SJSA1 (cell line): Measurements from ENCODE around the gene TRANK1. TPM values are rescaled to one million over a fixed set of nuclear protein-coding genes. Genes with fewer than 3 reads are reported as not detected.

Source experiments
- DNase-seq, 2 experiments: peaks; one replicate each; pipeline ENCODE4 v3.0.0-alpha.2; 2015 to 2020; ENCODE audit warnings: low spot score in 2 of 2, low read depth in 1 of 2
- H3K27ac ChIP-seq: fragments of 250-450 bp; sonication (Bioruptor Pico); 2 replicates; pipeline ENCODE4 v1.5.1; 2020; ENCODE audit warnings: mild to moderate bottlenecking, moderate library complexity
- H3K27me3 ChIP-seq: fragments of 250-450 bp; sonication (Bioruptor Pico); replicated peaks from 2 replicates; pipeline ENCODE4 v1.5.1; 2020; ENCODE audit warnings: mild to moderate bottlenecking, moderate library complexity
- H3K36me3 ChIP-seq: fragments of 250-450 bp; sonication (Bioruptor Pico); 2 replicates; pipeline ENCODE4 v1.5.1; 2020; ENCODE audit warnings: mild to moderate bottlenecking
- H3K4me1 ChIP-seq: fragments of 250-450 bp; sonication (Bioruptor Pico); replicated peaks from 2 replicates; pipeline ENCODE4 v1.6.1; 2021; ENCODE audit warnings: mild to moderate bottlenecking
- H3K4me3 ChIP-seq: fragments of 250-450 bp; sonication (Bioruptor Pico); 2 replicates; pipeline ENCODE4 v1.5.1; 2020; ENCODE audit warnings: mild to moderate bottlenecking
- H3K9me3 ChIP-seq: fragments of 250-450 bp; sonication (Bioruptor Pico); replicated peaks from 2 replicates; pipeline ENCODE4 v1.5.1; 2020; ENCODE audit warnings: mild to moderate bottlenecking
- total RNA-seq: library from RNA; depleted of rRNA; stranded (reverse); fragments of >200 nt; shearing (Covaris generic); gene quantifications from 2 replicates; pipeline ENCODE4 v1.2.3, GENCODE V29; 2014

The TRANK1 gene
- total RNA-seq, 1 experiment from 2014 or later = 2.4 TPM

DNA sequence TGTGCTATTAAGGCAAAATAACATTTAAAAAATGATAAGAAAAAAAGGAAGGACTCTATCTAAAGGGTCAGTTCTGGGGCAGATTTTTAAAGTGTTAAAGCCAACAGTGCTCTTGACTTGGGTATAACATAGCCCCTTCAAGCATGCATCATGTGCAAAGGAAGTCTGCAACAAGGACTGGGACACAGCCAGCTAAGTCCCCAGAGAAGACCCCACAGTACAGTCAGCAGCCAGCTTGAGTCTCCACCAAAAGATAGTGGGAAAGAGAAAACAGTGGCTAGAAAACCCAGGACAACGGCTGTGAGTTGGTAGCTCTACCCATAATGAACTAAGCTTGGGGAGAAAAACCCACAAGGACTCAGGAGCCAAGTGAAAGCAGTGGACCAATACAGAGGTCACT is 94.1 kb downstream of the TRANK1 start:
- Histone ChIP-seq H3K36me3 (no peaks in the 10 kb centered on the region), H3K4me1 (no peaks in the 10 kb centered on the region), H3K9me3 (no peaks in the 10 kb centered on the region), H3K27ac (no peak overlapping the region), H3K27me3 (no peaks in the 10 kb centered on the region), H3K4me3 (no peak overlapping the region)
- DNase-seq = no peak

DNA sequence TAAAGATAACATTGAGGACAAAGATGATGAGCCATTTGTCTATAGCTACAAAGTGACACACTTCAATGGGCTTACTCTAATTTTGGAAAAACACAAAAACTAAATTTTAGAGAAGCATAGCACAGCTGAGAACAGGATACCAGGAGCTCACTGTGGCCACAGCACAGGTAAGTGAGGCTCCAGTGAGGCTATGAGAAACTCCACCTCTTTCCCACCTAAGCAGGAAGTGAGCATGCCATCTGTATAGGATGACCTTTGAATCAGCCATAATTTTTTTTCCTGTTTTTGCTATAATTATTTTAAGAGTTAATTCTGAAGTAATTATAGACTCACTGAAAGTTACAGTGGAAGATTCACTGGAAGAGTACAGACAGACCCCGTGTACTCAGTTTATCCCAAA is 98.4 kb downstream of the TRANK1 start:
- Histone ChIP-seq H3K27ac (no peak overlapping the region), H3K9me3 (no peaks in the 10 kb centered on the region), H3K4me1 (no peaks in the 10 kb centered on the region), H3K36me3 (no peaks in the 10 kb centered on the region), H3K4me3 (no peak overlapping the region), H3K27me3 (no peaks in the 10 kb centered on the region)
- DNase-seq = no peak

DNA sequence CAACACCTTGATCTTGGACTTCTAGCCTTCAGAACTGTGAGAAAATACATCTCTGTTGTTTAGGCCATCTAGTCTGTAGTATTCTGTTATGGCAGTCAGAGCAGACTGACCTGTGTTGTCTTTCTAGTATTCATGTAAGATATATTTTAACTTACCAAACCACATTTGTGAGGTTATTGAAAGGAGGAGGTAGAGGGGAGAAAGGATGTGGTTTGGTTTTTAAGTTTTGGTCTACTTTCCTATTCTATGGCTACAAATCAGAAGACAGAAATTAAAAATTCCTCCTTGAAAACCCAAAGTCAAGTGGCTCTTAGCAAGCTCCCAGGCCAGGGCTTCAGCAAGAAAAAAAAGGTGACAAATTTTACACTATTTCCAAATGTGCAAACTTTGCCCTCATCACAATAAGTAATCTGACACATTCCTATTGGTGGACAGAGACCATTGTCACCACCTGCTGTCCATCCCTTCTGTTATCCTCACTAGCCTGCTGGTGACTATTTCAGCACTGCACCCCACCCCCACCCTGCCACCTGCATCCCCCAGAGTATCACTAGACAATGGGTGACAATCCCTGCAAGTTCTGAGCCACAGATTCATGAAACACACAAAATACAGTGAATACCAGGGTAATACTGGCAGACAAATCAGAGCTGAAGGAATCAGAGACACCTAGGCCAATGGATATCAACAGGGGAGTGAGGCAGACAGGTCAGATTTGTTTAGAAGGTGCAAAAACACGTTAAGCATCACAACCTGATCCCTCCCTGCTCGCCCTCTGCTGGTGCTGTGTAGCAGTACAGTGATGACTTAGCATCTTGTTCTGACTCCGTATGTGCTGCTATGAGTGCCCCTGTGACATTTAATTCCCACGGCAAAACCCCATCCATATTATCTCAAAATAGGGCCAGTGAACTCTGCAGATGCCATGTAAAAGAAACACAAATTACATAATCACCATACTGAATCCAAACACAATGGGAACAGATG is 101.5 kb downstream of the TRANK1 start:
- Histone ChIP-seq H3K27me3 (no peaks in the 10 kb centered on the region), H3K36me3 (no peaks in the 10 kb centered on the region), H3K9me3 (no peaks in the 10 kb centered on the region), H3K27ac (no peak overlapping the region), H3K4me1 (no peaks in the 10 kb centered on the region), H3K4me3 (no peak overlapping the region)
- no peak for DNase-seq

DNA sequence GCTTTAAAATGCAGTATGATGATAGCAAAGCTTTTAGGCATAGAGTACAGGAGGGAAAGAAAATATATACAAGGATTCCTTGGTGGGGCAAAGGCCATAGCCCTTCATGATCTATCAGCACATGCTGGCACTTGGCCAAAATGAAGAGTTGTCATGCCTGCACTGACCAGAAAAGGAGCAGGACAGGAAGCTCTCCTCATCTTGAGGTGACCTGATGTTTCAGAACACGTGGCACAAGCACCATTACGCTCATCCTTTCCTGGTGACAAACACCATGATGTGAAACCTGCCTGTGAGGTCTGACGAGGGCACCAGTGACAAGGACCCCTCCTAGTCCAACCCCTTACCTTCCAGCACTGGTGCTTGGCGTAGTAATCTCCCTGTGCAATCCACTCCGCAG is 102.6 kb downstream of the TRANK1 start:
- H3K4me3 ChIP-seq = no peak overlapping the region
- no peak for DNase-seq
- no peaks in the 10 kb centered on the region for H3K36me3 ChIP-seq
- no peak overlapping the region for H3K27ac ChIP-seq
- H3K27me3 ChIP-seq = no peaks in the 10 kb centered on the region
- no peaks in the 10 kb centered on the region for H3K4me1 ChIP-seq
- no peaks in the 10 kb centered on the region for H3K9me3 ChIP-seq

DNA sequence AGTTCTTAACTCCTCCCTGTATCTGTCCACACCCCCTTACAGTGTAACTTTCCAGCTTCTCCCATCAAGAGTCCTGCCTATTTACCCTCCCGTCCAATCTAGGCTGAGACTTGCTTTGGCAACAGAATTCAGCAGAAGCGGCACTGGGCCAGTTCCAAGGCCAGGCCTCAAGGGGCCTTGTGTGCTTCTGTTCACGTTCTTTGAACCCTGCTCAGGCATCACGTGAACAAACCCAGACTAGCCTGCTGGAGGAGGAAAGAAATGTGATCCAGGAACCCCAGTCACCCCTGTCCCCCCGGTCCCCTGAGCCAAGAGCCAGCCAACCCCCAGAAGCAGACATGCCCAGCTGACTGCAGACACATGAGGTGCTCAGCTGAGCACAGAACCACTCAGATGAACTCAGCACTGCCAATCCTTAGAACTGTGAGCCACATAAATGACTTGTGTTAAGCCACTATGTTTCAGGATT is 104.4 kb downstream of the TRANK1 start:
- H3K27ac ChIP-seq = no peak overlapping the region
- H3K4me1 ChIP-seq = no peaks in the 10 kb centered on the region
- no peaks in the 10 kb centered on the region for H3K27me3 ChIP-seq
- no peaks in the 10 kb centered on the region for H3K36me3 ChIP-seq
- H3K9me3 ChIP-seq = no peaks in the 10 kb centered on the region
- no peak for DNase-seq
- no peak overlapping the region for H3K4me3 ChIP-seq

DNA sequence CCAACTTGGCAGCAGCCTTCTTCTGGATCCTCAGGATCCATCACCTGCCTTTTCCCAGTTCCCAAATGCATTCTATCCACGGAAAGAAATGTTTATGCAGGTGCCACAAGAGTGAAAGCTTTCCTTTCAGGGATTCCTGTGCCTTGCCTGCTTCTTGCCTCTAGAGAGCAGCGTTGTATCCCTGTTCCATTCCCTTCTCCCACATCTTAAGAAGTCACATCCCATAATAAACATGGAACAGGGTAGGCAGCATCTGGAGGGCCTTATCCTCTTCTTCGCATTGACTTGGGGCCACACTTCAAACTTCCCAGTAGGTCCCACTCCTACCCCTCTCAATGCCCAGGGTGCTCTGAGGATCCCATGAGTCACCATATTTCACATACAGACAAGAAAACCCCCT is 107.8 kb downstream of the TRANK1 start:
- Histone ChIP-seq H3K4me3 (no peak overlapping the region), H3K27me3 (no peaks in the 10 kb centered on the region), H3K4me1 (no peaks in the 10 kb centered on the region), H3K9me3 (no peaks in the 10 kb centered on the region), H3K27ac (no peak overlapping the region), H3K36me3 (no peaks in the 10 kb centered on the region)
- no peak for DNase-seq

DNA sequence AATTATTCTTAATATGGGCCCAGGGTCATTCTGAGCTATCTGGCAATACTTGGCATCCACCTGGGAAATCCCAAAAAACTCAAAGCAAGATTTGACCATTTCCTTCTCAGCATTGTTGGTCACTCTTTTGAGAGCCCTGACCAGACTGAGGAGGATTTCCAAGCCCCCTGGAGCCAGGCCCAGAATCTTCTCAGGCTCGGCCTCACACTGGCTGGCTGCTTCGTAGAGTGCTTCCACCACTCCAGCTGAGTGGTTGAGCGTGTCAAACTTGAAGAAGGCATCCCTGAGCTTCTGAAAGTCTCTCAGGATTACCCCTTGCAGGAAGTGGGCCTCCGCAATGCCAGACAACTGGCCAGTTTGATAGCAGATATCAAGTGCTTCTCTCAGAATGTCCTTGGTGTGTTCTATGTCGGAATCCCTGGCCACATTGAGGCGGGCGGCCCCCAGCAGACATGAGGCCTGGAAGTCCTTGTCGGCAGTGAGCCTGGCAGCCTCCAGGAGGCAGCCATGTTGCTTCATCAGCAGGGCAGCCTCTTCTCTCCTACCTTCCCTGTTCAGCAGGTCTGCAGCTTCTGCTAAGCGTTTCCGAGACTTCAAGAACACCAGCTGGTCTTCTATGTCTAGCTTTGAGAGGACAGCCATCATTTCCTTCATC is 111.6 kb downstream of the TRANK1 start:
- Histone ChIP-seq H3K4me1 (no peaks in the 10 kb centered on the region), H3K9me3 (no peaks in the 10 kb centered on the region), H3K4me3 (no peak overlapping the region), H3K36me3 (no peaks in the 10 kb centered on the region), H3K27ac (no peak overlapping the region), H3K27me3 (no peaks in the 10 kb centered on the region)
- no peak for DNase-seq

DNA sequence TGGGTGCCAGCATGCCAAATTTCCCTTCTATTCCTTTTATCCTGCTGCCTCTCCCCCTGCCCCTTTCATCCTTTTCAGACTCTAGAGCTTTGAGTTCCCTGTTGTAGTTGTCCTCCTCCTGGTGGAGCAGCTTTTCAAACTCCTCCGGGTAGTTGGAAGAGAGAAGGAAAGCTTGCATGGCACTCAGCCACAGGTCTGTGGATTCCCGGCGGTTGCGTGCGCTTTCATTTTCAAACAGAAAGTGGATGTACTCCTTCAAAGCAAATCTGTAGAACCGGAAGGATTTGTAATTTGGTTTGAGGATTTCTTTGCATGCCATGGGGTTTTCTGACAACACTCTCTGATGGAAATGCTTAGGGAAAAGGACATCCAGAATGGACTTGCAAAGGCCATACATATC is 112.4 kb downstream of the TRANK1 start:
- no peak overlapping the region for H3K4me3 ChIP-seq
- no peaks in the 10 kb centered on the region for H3K9me3 ChIP-seq
- no peak overlapping the region for H3K27ac ChIP-seq
- DNase-seq = no peak
- no peaks in the 10 kb centered on the region for H3K27me3 ChIP-seq
- no peaks in the 10 kb centered on the region for H3K4me1 ChIP-seq
- H3K36me3 ChIP-seq = no peaks in the 10 kb centered on the region

DNA sequence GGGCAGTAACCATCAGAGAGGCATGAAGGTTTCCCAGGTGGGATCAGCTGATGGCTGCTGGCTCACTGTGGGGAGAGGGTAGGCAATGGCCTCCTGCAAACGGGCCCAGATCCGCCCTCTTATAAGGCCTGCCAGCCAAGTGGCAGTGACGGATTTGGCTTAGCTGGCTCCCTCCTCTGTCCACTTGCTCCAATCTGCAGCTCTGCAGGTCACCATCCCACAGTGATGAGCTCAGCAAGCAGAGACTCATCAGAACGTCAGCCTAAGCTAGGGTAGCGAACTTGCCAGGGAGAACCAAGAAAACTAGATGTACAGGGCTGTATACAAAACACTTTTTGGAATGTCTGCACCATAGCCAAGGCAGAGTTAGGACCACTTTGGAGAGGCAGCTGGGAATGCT is 117.7 kb downstream of the TRANK1 start:
- Histone ChIP-seq H3K27ac (no peak overlapping the region), H3K9me3 (no peaks in the 10 kb centered on the region)
- no peak for DNase-seq

DNA sequence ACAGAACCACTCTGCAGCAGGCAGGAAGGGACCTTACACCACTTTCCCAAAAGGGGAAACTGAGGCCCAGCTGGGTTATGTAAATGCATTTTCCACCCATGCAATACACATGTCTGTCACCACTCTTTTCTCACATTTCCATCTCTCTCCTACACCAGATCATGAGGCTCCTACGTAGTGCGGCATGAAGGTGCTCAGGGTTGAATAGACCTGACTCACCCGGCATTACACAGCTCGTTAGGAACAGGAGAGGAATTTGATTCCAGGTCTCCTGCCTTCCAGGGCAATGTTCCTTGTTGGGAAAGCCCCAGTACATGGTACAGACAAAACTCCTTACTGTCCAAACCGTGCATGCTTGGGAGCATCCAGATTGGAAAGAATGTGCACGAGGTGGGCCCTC is 118.6 kb downstream of the TRANK1 start:
- Histone ChIP-seq H3K27me3 (no peaks in the 10 kb centered on the region), H3K36me3 (no peaks in the 10 kb centered on the region), H3K9me3 (no peaks in the 10 kb centered on the region), H3K4me1 (no peaks in the 10 kb centered on the region), H3K27ac (no peak overlapping the region), H3K4me3 (no peak overlapping the region)
- no peak for DNase-seq

More for the DNA sequence above, 117.7 kb downstream of the TRANK1 start:
- H3K27me3 ChIP-seq = no peaks in the 10 kb centered on the region
- no peaks in the 10 kb centered on the region for H3K4me1 ChIP-seq
- no peak overlapping the region for H3K4me3 ChIP-seq
- H3K36me3 ChIP-seq = no peaks in the 10 kb centered on the region

DNA sequence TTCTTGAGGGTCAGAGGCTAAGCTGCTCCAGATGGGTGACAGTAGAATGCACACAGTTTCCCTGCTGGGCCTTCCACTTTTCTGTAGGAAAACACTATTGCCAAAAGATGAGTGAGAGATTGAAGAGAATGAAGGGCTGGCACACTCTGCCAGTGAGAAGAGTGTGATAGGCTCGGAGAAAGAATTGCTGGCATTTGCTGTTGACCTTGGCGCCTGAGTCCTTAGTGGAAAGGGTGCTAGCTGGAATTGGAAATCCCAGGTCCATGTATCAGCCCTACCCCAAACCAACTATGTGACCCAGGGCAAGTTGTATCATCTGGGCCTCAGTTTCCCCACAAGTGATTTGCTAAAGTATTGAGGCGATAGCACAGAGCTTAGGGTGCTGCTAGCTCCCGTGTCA is 120.4 kb downstream of the TRANK1 start:
- H3K4me3 ChIP-seq = no peak overlapping the region
- H3K9me3 ChIP-seq = no peaks in the 10 kb centered on the region
- no peaks in the 10 kb centered on the region; the same call in 1 of the 2 replicates for H3K27me3 ChIP-seq
- no peak overlapping the region for H3K27ac ChIP-seq
- no peaks in the 10 kb centered on the region for H3K36me3 ChIP-seq
- DNase-seq = no peak
- H3K4me1 ChIP-seq = no peaks in the 10 kb centered on the region

DNA sequence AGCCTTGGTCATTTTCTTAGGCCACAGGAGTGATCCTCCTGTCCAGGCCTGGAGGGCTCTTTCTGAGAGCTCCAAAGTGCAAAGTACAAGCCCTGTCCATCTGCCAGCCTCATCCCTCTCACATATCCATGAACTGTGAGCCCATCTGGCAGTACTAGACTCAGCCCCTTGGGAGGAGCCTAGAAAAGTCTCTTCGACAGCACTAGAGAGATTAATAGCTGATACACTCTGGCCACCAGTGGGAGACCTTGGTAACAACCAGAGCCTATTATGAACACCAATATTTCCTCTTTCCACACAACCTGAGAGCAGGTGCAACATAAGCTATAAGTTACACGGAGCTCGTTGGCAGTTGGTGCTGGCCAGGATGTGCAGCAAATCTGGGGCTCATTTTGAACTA is 121.0 kb downstream of the TRANK1 start:
- no peaks in the 10 kb centered on the region for H3K36me3 ChIP-seq
- H3K27ac ChIP-seq = no peak overlapping the region
- no peaks in the 10 kb centered on the region for H3K4me1 ChIP-seq
- no peaks in the 10 kb centered on the region for H3K9me3 ChIP-seq
- H3K4me3 ChIP-seq = no peak overlapping the region
- DNase-seq = no peak
- H3K27me3 ChIP-seq = no peaks in the 10 kb centered on the region; the same call in 1 of the 2 replicates

DNA sequence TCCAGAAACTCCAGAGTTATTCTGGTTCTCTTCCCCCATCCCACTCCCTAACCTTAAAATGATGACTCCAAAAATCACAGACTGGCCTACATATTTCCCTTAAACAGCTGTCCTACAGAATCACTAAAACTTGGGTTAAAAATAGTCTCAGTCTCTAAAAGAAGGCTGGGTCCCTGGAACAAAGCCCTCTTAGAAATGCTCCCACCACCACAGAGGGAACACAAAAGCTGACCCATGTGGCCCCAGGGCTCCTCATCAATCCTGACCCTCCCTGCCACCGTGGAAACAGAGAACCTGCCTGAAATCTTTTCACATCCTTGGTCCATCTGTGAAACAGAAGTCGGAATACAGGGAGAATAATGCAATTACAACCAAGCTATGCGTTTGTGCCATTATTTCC is 124.8 kb downstream of the TRANK1 start:
- Histone ChIP-seq H3K36me3 (no peaks in the 10 kb centered on the region), H3K4me1 (no peaks in the 10 kb centered on the region), H3K27me3 (no peaks in the 10 kb centered on the region; the same call in 1 of the 2 replicates), H3K9me3 (no peaks in the 10 kb centered on the region), H3K27ac (no peak overlapping the region), H3K4me3 (no peak overlapping the region)
- no peak for DNase-seq

DNA sequence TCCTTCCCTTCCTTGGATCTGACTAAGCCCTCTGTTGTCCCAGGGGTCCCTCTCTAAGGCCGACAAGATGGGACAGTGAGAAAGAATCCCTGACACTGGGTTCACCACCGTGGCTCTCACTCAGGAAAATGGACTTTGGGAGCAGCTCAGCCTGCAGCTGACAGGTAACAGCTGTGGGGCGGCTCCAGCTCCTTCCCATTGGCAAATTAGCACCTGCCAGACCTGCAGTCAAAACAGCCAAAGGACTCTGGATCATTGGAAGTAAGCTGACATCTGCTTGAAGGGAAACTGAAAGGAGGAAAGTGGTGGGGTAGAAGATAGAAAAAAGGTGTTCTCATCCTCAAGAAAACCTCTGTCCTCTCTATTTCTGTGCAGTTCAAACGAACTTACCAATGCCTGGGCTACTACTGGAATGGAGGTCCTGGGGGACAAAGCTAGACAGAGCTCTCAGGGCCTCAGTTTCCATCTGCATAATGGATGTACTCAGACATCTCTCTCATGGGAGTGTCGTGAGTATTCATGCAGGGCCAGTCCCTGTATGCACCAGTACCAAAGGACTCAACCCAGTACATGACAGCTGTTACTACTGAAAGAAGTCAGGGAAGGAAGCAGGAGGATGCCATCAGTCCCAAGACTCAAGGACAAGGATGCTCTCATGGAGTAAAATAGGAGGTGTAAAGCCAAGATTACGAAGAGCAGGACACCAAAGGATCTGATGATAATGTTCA is 126.9 kb downstream of the TRANK1 start:
- Histone ChIP-seq H3K36me3 (no peaks in the 10 kb centered on the region), H3K9me3 (no peaks in the 10 kb centered on the region), H3K4me1 (no peaks in the 10 kb centered on the region), H3K4me3 (no peak overlapping the region), H3K27ac (no peak overlapping the region), H3K27me3 (no peaks in the 10 kb centered on the region; the same call in 1 of the 2 replicates)
- DNase-seq = no peak
